NCI-H774 (cell line): Measurements from ENCODE around the gene ZNF525.
A peak's percentile ranks its signal among the peaks of the same experiment; 100 is the strongest.
"Not testable (repeated sequence)": the region's sequence is repeated elsewhere in the genome, so short reads cannot be mapped to it uniquely, and the experiment has no call there.

Experiments used
- DNase-seq: peaks from one replicate; lab custom pipeline; 2025; lab: John Stamatoyannopoulos, UW

Gene ZNF525

GRCh38 chr19:53365134-53365898 is at the start of gene ZNF525:
ZNF525 (plus strand) TSS chr19:53365705; CDS start chr19:53372282, 6,577 bp downstream.
- peak; percentile 87 for DNase-seq

GRCh38 chr19:53328967-53329366 is 36.5 kb upstream of the ZNF525 start:
- no peak for DNase-seq

- no peak for DNase-seq
Measured at GRCh38 chr19:53332484-53332883, 33.0 kb upstream of the ZNF525 start.

GRCh38 chr19:53333066-53333462 is 32.4 kb upstream of the ZNF525 start:
- DNase-seq, result peak; percentile 58

- DNase-seq, result peak; percentile 87
Measured at GRCh38 chr19:53333463-53334449, 31.7 kb upstream of the ZNF525 start, which contains the start of gene ZNF845. ZNF845 (plus strand) TSS chr19:53333749; CDS start chr19:53341308, 7,559 bp downstream.

- DNase-seq, result not testable (repeated sequence)
Measured at GRCh38 chr19:53344403-53344802, 21.1 kb upstream of the ZNF525 start.

GRCh38 chr19:53355739-53356138 is 9.8 kb upstream of the ZNF525 start:
- DNase-seq, result no peak

- DNase-seq, result no peak
Measured at GRCh38 chr19:53357821-53358581, 7.5 kb upstream of the ZNF525 start.

GRCh38 chr19:53360056-53360455 is 5.4 kb upstream of the ZNF525 start:
- not testable (repeated sequence) for DNase-seq

- no peak for DNase-seq
Measured at GRCh38 chr19:53365899-53366493, 491 bp downstream of the ZNF525 start.

- no peak for DNase-seq
Measured at GRCh38 chr19:53372196-53372595, 6.7 kb downstream of the ZNF525 start.

GRCh38 chr19:53374288-53374687 is 8.8 kb downstream of the ZNF525 start:
- no peak for DNase-seq

GRCh38 chr19:53374743-53375142 is 9.2 kb downstream of the ZNF525 start:
- DNase-seq, result no peak

- DNase-seq, result no peak
Measured at GRCh38 chr19:53381376-53381775, 15.9 kb downstream of the ZNF525 start.

- no peak for DNase-seq
Measured at GRCh38 chr19:53388168-53388567, 22.7 kb downstream of the ZNF525 start.

- no peak for DNase-seq
Measured at GRCh38 chr19:53388904-53389303, 23.4 kb downstream of the ZNF525 start.

GRCh38 chr19:53389571-53389970 is 24.1 kb downstream of the ZNF525 start:
- DNase-seq, result no peak

- DNase-seq, result no peak
Measured at GRCh38 chr19:53389978-53390377, 24.5 kb downstream of the ZNF525 start.

GRCh38 chr19:53394522-53394973 is 29.0 kb downstream of the ZNF525 start:
- DNase-seq, result peak; percentile 63

GRCh38 chr19:53394974-53395839 is 29.7 kb downstream of the ZNF525 start, which contains the start of gene ZNF765:
ZNF765 (plus strand) TSS chr19:53395149; CDS start chr19:53398016, 2,867 bp downstream.
- DNase-seq, result peak; percentile 83
